Right ventricle myocardium superior (tissue), 1 donor: ENCODE measurements around the gene TUBD1. TPM values are rescaled to one million over a fixed set of nuclear protein-coding genes. Genes with fewer than 3 reads are reported as not detected.
A peak's percentile ranks its signal among the peaks of the same experiment; 100 is the strongest.
"Not testable (repeated sequence)": the region's sequence is repeated elsewhere in the genome, so short reads cannot be mapped to it uniquely, and the experiment has no call there.

Experiments
- ATAC-seq: fragments of 200-7000 bp; cut with Tn5 transposase; one replicate; pipeline ENCODE4 v1.9.1; 2020; ENCODE audit warnings: mild to moderate bottlenecking; ENCODE audit not compliant: poor library complexity
- DNase-seq: peaks from one replicate; pipeline ENCODE4 v3.0.0-alpha.2; 2020
- intact Hi-C: fragments of 100-400 bp; cut with DNase I; formaldehyde crosslinking; loops from one replicate; pipeline ENCODE4 v1.11.2; 2022
- total RNA-seq: library from RNA; stranded (reverse); fragmentation: NEBNext Ultra II Directional; extraction: Animal tissue kit (Norgen Biotek cat#: 25700); gene quantifications from one replicate; pipeline ENCODE4 v1.2.1, GENCODE V29; 2021
- donor health status: DM: no; HTN: yes; CAD: no; lungs with severe emphysema.

TUBD1 gene
- total RNA-seq, 1 donor from 2014 or later, result 6.9 TPM

DNA sequence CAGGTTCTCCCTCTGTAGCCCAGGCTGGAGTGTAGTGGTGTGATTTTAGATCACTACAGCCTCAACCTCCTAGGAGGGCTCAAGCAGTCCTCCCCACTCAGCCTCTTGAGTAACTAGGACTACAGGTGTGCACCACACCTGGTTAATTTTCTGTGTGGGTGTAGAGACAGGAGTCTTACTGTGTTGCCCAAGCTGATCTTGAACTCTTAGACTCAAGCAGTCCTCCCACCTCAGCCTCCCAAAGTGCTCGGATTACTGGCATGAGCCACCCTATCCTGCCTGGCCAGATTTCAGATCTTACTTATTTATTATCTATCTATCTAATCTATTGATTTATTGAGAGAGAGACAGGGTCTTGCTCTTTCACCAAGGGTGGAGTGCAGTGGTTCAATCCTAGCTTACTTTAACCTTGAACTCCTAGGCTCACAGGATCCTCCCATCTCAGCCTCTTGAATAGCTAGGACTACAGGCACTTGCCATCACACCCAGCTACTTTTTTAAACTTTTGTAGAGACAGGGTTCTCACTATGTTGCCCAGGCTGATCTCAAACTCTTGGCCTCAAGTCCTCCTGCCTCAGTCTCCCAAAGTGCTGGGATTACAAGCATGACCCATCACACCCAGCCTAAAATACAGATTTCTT lies 61.8 kb downstream of the TUBD1 start:
- DNase-seq, result no peak
- intact Hi-C loops, result loop anchor here (10.0 kb wide), 1 partner anchor 76 kb away; no protein-coding TSS in a partner anchor
- ATAC-seq, result no peak

DNA sequence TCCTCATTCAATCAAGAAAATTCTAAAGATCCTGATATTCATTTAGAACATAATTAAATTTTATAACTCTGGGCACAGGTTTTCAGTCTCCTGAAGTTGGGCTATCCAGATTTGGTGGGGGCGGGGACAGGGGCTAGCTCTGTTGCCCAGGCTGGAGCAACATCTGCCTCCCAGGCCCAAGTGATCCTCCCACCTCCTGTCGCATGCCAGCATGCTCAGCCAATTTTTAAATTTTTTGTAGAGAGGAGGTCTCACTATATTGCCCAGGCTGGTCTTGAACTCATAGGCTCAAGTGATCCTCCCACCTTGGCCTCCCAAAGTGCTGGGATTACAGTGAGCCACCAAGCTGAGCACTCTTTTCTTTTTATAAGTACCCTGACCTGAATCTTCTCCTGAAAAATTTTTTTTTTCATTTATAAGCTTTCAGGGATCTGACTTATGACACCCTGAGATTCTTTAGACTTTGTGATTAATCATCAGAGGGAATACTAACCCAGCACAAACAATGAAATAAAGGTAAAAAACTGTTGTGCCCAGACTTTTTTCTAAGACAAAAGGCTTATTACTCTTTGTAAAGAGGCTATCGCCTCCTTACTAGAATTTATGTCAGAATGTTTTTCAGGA lies 62.6 kb downstream of the TUBD1 start:
- intact Hi-C loops, result loop anchor here (10.0 kb wide), 1 partner anchor 75 kb away; no protein-coding TSS in a partner anchor
- DNase-seq (no peak), ATAC-seq (no peak)

DNA sequence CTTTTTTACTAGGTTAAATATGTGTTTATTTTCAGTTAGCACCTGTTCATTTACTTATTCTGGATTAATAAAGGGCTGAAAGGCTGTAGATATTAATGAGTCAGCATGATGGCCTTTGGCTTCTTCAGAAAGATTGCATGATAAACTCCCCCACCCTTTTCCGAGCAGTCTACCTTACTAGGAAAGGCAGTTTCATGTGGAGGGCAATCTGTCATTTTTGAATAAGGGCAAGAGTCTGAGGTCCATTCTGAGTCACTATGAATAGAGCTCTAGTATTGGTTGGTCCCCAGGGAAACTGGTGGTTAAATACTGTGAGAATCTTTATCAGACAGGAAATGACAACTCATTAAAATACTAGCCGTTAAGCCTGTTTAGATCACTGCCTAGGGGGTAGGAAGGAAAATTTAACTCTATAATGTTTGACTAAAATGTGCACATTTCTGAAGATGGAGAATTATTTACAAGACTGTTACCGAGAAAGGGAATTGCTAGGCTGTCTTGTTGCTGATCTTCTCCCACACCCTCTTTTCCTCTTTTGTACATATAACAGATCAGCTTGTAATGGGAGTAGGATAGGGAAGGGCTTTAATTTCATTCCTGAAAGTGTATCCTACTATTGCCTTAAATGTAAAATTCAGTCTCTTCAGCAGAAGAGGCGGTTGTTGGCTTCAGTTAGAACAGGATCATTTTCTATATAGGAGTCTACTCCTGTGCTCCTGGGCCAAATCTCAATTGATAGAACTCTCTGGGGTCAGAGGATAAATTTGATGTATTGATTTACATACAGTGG lies 63.3 kb downstream of the TUBD1 start:
- ATAC-seq (peak; percentile 75), DNase-seq (no peak)
- intact Hi-C loops, result loop anchor here (10.0 kb wide), 1 partner anchor 75 kb away; no protein-coding TSS in a partner anchor

DNA sequence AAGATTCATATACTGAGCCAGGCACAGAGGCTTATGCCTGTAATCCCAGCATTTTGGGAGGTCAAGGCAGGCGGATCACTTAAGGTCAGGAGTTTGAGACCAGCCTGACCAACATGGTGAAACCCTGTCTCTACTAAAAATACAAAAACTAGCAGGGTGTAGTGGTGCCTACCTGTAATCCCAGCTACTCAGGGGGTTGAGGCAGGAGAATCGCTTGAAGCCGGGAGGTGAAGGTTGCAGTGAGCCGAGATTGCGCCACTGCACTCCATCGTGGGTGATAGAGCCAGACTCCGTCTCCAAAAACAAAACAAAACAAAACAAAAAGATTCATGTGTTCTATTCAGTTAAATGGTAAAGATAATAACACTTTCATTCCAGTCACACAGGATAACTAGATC lies 63.9 kb downstream of the TUBD1 start:
- DNase-seq, intact Hi-C loops, ATAC-seq: not testable (repeated sequence)

DNA sequence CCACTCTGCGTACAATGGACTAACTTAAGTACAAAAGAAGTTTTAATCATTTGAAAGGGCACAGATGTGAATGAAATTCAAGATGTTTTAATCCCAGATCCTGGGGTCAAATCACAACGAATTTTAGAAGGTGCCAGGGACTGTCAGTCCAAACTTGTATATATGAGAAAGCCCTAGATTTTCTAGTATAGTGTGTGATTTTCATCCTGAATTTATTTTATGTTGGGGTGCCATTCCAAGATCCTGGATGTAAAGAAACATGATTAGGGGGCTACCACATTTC lies 64.3 kb downstream of the TUBD1 start:
- no peak for DNase-seq
- intact Hi-C loops, result no loop called here

DNA sequence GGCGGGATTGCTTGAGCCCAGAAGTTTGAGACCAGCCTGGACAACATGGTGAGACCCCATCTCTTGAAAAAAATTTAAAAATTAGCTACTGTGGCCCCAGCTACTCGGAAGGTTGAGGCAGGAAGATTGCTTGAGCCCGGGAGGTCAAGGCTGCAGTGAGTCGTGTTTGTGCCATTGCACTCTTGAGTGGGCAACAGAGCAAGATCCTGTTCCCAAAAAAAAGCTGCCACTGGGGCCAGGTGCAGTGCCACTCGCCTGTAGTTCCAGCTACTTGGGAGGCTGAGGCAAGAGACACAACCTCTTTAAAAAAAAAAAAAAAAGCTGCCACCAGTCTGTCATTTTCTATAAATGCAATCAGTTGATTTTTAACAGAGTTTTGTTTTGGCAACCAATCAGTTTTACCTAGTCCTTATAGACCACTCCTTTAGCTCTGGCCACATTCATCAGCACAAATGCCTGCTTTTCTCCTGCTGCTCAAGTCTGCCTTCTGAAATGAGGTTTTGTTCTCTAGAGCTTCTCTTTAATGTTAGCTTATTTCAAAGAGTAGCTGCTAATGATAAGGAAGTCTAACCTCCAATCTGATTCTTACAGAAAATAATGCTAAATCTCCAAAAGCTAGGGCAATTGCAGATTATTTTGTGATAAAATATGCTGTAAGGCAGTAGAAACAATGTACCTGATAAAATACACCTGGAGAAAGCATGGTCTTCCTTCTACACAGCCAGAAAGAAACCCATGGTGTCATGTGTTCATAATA lies 64.8 kb downstream of the TUBD1 start:
- ATAC-seq (no peak), DNase-seq (no peak)
- intact Hi-C loops, result no loop called here

More for the DNA sequence above, 64.3 kb downstream of the TUBD1 start:
- no peak for ATAC-seq

DNA sequence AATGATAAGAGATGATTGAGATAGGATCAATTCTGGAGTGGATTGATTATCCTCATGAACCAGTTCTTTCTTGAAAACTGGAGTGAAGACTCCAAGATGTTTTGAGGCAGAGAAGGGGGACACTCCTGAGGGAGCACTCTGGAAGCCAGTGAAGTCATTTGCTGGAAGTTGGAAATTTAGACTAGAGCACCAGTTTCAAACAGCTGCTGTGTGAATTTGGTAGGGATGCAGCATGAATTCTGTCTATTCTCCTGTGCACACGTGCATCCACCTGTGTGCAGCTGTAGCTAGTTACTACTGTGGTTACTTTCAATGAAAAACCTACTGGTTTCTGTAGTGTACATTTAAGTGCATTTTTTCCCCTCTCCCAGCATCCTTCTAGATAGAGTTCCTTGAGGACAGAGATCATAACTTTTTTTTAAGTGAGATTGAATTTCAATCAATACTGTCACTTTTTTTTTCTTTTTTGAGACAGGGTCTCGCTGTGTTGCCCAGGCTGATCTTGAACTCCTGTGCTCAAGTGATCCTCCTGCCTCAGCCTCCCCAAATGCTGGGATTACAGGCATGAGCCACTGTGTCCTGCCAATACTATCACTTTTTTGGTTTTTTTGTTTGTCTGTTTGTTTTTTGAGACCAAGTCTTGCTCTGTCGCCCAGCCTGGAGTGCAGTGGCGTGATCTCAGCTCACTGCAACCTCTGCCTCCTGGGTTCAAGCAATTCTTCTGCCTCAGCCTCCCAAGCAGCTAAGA lies 65.9 kb downstream of the TUBD1 start:
- no peak for DNase-seq
- intact Hi-C loops, result no loop called here
- no peak for ATAC-seq

DNA sequence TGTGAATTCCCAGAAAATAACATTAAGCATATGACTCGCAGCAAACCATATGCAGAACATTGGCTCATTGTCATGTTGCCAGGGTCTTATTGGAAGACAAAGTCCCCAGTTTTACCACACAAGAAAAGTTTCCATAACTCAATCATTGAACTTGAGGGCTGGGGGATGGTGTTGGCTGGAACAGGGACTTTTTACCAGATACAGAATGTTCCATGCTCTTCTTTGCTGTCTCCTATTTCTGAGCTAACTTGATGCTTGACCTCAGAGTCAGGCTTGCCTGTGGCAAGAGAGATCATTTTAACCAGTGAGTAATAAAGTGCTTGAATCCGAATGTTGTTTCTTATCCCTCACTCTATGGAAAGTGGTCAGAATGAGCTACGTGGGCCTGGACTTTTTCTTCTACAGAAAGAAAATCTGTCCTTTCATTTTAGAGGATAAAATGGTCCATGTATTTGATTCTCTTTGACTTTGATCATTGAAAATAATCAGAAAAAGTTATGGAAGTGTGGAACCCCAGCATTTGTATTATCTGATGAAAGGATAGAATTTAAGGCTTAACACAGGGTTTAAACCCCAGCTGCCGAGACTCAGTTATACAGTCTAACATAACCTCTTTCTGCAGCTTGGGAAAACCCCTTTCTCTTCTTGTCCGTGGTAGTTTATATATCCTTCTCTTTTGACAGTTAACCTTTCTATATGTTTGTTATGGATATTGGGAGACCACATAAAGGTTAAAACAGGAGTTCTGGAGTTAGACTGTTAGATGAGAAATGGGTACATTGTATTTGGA lies 67.0 kb downstream of the TUBD1 start:
- ATAC-seq, result no peak
- DNase-seq, result no peak
- intact Hi-C loops, result no loop called here

DNA sequence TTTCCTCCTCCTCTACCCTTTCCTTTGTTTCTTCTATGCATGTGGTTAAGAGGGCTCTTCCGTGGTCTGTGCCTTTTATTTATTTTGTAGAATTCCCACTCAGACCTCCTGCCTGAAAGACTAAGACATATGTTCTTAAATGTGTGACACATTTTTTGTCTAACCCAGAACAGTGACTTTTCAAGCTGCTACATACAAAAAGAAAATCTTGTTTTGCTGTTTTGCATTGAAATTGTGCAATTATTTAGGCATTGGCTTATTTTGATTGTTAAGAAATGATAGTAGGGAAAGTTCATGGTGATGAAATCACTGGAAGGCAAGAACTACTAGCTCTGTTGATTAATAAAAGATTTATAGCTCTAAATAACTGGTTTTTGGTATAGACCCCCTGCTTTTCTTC lies 76.8 kb downstream of the TUBD1 start:
- DNase-seq, result no peak
- intact Hi-C loops, result no loop called here
- ATAC-seq, result no peak

DNA sequence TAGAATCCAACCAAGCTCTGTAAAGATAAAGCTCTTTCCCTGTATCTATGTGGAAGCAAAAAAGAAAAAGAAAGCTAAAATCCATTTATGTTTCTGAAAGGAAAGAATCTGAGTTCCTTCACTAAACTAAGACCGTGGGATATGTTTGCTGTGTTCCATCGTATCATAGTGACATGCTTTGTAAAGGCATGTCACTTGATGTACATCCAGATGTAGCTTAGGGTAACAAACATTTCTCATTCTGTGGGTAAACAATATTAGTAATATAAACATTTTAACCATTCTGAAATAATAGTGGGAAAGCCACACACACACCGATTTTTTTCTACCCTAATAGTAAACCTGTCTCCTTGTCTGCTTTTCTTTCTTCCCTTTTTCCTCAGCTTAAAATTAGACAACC lies 78.1 kb downstream of the TUBD1 start:
- intact Hi-C loops, result no loop called here
- ATAC-seq (no peak), DNase-seq (no peak)

DNA sequence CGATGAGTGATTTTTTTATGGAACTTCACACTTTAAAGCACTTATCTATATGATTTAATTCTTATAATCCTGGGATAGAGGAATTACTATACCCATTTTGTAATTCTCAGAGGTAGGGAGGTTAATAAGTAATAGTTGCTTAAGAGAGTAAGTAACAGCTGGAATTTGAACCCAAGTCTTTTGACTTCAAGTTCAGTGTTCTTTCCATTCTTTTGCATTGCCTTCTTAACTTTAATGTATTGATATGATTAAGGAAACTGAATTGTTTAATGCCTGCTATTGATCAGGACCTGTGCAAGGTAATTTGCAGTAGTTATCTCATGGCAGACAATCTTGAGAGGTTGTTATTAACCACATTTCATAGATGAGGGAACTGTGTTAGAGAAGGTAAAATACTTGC lies 78.5 kb downstream of the TUBD1 start:
- intact Hi-C loops, result no loop called here

DNA sequence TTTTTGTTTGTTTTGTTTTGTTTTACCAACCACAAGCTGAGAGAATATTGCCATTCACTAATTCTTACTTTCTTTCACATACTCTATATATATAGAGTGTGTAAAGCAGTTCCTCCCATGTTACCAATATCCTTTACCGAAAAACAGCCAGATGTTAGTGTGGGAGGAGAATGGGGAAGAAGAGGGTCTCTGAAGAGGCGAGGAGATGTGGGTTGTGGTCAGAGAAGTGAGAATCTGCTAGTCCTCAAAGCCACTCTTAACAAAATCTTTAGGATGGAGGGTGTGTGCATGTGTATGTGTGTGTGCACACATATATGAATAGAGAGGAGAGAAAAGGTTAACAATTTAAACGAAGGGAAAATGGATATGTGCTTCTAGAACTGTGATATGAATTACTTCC lies 80.6 kb downstream of the TUBD1 start:
- intact Hi-C loops, result no loop called here
- DNase-seq (no peak), ATAC-seq (no peak)

More for the DNA sequence above, 78.5 kb downstream of the TUBD1 start:
- ATAC-seq (no peak), DNase-seq (no peak)

DNA sequence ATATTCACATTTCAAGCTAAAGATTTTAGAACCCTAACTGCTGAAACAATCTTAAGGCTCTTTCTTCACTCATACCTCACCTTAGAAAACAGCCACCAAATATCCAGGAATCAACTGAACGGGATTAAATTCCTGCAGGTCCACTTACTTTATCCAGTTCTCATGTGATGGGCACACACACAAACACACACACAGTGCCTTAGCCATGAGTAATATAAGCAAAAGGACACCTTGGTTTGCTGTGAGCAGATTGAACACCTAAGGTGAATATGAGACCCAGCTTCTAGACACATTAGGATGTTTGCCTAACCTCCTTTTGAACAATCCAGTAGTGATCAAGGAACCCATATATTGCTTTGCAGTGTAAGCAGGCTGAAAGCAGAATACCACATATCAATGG lies 81.5 kb downstream of the TUBD1 start:
- DNase-seq (no peak), ATAC-seq (no peak)
- intact Hi-C loops, result no loop called here

DNA sequence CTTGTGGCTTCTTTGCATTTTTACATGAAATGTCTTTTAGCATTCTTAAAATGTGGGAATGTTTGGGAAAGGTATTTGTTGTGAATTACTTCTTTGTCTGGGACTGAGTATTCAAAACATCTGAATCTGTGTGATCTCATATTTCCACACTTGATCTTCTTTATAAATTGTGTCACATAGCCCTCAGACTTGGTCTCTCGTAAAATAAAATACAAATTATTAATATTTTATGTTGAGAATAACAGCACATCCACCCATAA lies 81.9 kb downstream of the TUBD1 start:
- intact Hi-C loops, result no loop called here
- ATAC-seq (no peak), DNase-seq (no peak)
